ENCODE results near the gene MRGPRX1.
"Not testable (repeated sequence)": the region's sequence is repeated elsewhere in the genome, so short reads cannot be mapped to it uniquely, and the experiment has no call there.

The MRGPRX1 gene

GRCh38 chr11:18939314-18939713 lies at the start of gene MRGPRX1:
MRGPRX1 (minus strand) TSS chr11:18939414; CDS start chr11:18934784, 4,630 bp downstream.
- DNase-seq (ENCODE audit: low read depth) = no peak

GRCh38 chr11:18987454-18988231 lies 48.4 kb upstream of the MRGPRX1 start:
- no peak for DNase-seq (ENCODE audit: low read depth)

GRCh38 chr11:18986744-18987143 lies 47.5 kb upstream of the MRGPRX1 start:
- DNase-seq (ENCODE audit: low read depth) = no peak

- no peak for DNase-seq (ENCODE audit: low read depth)
Measured at GRCh38 chr11:18981897-18982296, 42.7 kb upstream of the MRGPRX1 start.

GRCh38 chr11:18974192-18974591 lies 35.0 kb upstream of the MRGPRX1 start:
- DNase-seq (ENCODE audit: low read depth) = no peak

- DNase-seq (ENCODE audit: low read depth) = no peak
Measured at GRCh38 chr11:18972336-18972735, 33.1 kb upstream of the MRGPRX1 start.

- no peak for DNase-seq (ENCODE audit: low read depth)
Measured at GRCh38 chr11:18969720-18970119, 30.5 kb upstream of the MRGPRX1 start.

GRCh38 chr11:18958221-18958910 lies 19.2 kb upstream of the MRGPRX1 start:
- no peak for DNase-seq (ENCODE audit: low read depth)

GRCh38 chr11:18956630-18957029 lies 17.4 kb upstream of the MRGPRX1 start:
- no peak for DNase-seq (ENCODE audit: low read depth)

GRCh38 chr11:18936002-18936673 lies 3.1 kb downstream of the MRGPRX1 start:
- no peak for DNase-seq (ENCODE audit: low read depth)

GRCh38 chr11:18934195-18934814 lies 4.9 kb downstream of the MRGPRX1 start:
- DNase-seq (ENCODE audit: low read depth) = no peak

GRCh38 chr11:18927550-18928322 lies 11.5 kb downstream of the MRGPRX1 start:
- no peak for DNase-seq (ENCODE audit: low read depth)

GRCh38 chr11:18925426-18925825 lies 13.8 kb downstream of the MRGPRX1 start:
- not testable (repeated sequence) for DNase-seq (ENCODE audit: low read depth)

GRCh38 chr11:18912883-18913282 lies 26.3 kb downstream of the MRGPRX1 start:
- no peak for DNase-seq (ENCODE audit: low read depth)

- DNase-seq (ENCODE audit: low read depth) = no peak
Measured at GRCh38 chr11:18907391-18907790, 31.8 kb downstream of the MRGPRX1 start.

GRCh38 chr11:18900637-18901036 lies 38.6 kb downstream of the MRGPRX1 start:
- not testable (repeated sequence) for DNase-seq (ENCODE audit: low read depth)

- not testable (repeated sequence) for DNase-seq (ENCODE audit: low read depth)
Measured at GRCh38 chr11:18900151-18900611, 39.0 kb downstream of the MRGPRX1 start.

- DNase-seq (ENCODE audit: low read depth) = not testable (repeated sequence)
Measured at GRCh38 chr11:18891712-18892111, 47.5 kb downstream of the MRGPRX1 start.

- DNase-seq (ENCODE audit: low read depth) = no peak
Measured at GRCh38 chr11:18890615-18891014, 48.6 kb downstream of the MRGPRX1 start.
